HG03280 (cell line): Measurements from ENCODE around the gene ADCY6.

Experiments used
- ATAC-seq: cut with Tn5 transposase; IDR thresholded peaks from one replicate; pipeline ENCODE4 v1.9.1; 2021; ENCODE audit warnings: mild to moderate bottlenecking, moderate library complexity; ENCODE audit not compliant: unreplicated experiment

Gene ADCY6

GRCh38 chr12:48816143-48816854 lies 27.4 kb upstream of the ADCY6 start:
- ATAC-seq: no peak

- ATAC-seq: peak; percentile 29
Observed at GRCh38 chr12:48815126-48816110, 26.5 kb upstream of the ADCY6 start.

GRCh38 chr12:48814262-48815125 lies 25.6 kb upstream of the ADCY6 start:
- ATAC-seq: peak; percentile 81

GRCh38 chr12:48813465-48814261 lies 24.8 kb upstream of the ADCY6 start:
- ATAC-seq: no peak

DNA sequence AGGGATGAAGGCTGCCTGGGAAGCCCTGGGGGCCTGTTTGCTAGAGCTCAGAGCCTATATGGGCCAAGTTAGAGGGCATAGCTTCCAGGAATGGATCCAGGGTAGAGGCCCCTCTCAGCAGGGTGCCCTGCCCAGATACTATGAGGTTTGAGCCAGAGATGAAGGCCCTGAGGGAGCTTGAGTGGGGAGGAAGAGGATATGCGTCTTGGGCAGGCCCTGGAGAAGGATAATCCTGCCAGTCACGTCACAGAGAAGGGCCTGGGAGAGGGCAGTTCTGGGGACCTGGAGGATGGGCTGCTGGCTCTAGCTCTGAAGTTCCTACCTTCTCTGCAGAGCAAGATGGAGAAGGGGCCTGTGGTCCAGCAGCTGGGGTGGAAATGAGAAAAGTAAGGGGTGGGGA lies 23.5 kb upstream of the ADCY6 start:
- no peak for ATAC-seq

GRCh38 chr12:48811437-48812090 lies 22.7 kb upstream of the ADCY6 start:
- no peak for ATAC-seq

- no peak for ATAC-seq
Observed at GRCh38 chr12:48810903-48811431, 22.1 kb upstream of the ADCY6 start.

DNA sequence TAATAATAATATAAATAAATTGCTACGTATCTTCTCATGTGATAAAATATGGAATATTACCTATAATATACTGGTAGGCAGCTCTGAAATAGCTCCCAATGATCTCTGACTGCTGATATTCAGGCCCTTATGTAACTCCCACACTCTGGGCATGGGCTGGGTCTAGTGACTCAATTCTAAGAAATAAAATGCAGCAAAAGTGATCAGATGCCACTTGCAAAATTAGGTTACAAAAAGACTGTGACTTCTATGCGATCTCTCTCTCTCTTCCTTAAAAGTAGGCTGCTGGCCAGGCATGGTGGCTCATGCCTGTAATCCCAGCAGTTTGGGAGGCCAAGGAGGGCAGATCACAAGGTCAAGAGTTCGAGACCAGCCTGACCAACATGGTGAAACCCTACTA lies 19.1 kb upstream of the ADCY6 start:
- no peak for ATAC-seq

GRCh38 chr12:48803675-48804074 lies 14.8 kb upstream of the ADCY6 start:
- ATAC-seq: no peak

- no peak for ATAC-seq
Observed at GRCh38 chr12:48800971-48801370, 12.1 kb upstream of the ADCY6 start.

GRCh38 chr12:48800457-48800856 lies 11.6 kb upstream of the ADCY6 start:
- no peak for ATAC-seq

GRCh38 chr12:48796976-48797375 lies 8.1 kb upstream of the ADCY6 start:
- no peak for ATAC-seq

DNA sequence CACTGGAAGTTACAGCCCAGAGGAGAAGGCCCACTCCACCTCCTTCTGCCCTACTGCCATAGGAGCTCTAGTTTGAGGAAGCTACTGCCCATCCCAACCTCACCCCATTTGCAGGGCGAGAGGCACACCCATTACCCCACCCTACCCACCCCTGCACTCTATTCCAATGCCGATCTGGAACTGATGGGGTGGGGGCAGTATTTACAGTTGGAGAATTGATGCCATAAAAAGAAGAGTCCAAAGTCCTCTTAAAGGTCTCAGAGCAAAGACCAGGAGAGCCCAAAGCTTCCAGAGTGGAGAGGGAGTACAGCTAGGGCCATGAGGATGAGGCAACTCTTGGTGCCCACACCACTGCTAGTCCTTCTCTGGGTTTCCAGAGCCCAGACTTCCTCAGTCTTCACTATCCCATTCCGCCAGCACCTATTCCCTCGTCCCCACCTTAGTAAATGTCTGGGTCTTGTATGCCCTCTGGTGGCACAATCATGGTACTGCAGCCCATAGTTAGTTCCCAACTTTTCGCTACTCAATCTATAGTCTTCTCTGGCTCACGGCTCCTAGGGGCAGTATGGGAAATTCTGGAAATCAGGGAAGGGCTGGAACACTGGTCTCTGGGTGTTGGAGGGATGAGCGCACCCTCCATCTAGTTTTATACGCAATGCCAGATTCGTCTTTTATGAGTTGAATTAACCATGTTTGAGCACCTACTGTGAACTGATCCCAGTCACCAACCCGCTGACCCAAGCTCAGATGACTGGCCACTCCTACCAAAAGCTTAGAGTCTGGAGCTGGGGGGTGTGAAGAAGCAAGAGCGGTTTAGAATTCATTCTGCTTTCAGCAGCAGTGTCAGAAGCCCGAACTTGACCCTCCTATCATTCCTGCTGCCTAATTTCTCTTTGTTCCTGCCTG lies 6.9 kb upstream of the ADCY6 start:
- ATAC-seq: peak; percentile 60

- no peak for ATAC-seq
Observed at GRCh38 chr12:48794870-48795269, 6.0 kb upstream of the ADCY6 start.

DNA sequence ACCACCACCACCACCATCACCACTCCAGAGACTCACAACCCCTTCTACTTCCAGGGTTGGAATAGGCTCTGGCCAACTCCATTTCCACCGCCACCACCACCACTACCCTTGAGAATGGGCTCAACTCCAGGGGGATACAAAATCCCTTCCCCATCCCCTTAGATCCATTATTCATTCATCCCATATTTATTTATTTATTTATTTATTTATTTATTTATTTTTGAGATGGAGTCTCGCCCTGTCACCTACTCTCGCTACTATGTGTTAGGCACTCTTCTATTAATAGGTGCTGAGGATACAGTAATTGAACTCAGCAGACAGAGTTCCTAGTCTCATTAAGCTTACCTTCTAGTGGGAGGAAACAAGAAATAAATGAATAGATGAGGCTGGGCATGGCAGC lies 4.8 kb upstream of the ADCY6 start:
- ATAC-seq: no peak

GRCh38 chr12:48789858-48790326 lies 1.0 kb upstream of the ADCY6 start:
- no peak for ATAC-seq

DNA sequence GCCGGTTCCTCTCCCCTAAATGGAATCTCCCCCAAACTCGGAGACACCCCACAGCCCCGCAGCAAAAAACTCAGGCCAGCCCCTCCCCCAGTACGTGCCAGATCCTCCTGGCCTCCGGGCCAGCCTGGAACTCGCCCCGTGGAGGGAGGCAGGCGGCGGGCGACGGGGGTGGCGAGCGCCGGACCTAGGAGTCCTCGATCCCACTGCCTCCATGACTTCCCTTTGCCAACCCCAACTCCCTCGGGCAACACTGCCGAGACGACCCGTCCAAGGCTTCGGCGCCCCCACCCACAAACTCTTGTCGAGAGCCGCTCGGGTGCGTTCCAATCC lies 400 bp downstream of the ADCY6 start:
- no peak for ATAC-seq

DNA sequence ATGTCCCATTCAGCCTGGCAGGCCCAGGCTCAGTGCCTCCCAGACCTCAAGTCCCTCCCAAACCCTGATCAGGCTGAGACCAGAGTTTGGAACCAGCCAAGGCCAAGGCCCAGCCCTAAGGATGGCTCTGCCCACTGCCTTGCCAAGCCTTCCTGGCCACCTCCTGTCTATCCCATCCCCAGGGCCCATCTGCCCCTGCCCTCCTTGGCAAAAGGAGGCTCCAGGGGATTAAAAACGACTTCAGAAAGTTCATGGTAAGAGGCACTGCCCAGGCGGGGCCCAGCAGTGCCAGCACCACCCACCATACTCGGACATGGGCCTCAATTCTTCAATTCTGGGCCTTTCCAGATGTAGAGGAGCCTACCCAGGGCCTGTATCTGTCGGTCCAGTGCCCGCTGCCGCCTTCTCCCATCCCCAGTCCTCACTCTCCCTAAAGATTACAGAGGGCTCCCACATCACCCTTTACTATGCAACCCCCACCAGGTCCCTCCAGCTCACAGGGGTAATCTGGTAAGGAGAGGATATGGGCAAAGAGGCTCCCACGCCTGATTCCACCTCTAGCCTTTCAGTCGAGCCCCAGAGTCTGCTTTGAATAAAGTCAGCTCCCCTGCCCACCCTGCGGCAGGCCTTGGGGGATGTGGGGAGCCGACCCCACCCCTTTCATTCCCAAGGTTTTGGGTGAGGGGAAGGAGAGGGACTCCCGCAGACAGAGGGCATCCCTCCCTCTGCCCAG lies 932 bp downstream of the ADCY6 start:
- ATAC-seq: no peak
